ENCODE results near the gene TMEM225.
"Not testable (repeated sequence)": the region's sequence is repeated elsewhere in the genome, so short reads cannot be mapped to it uniquely, and the experiment has no call there.

TMEM225 gene

GRCh38 chr11:123885570-123885969, at the start of gene TMEM225:
Gene TMEM225, minus strand, starts transcription at chr11:123885670. Its CDS starts 245 bp downstream, at chr11:123885425.
- in situ Hi-C loops (cut with HindIII; ENCODE audit: low pct_ligation_motif_present, low pct_unique_long_range_greater_than_20kb, low sequenced_read_pairs) = no loop called here
- DNase-seq = no peak

- in situ Hi-C loops (cut with HindIII; ENCODE audit: low pct_ligation_motif_present, low pct_unique_long_range_greater_than_20kb, low sequenced_read_pairs) = no loop called here
- no peak for DNase-seq
These were observed 38.6 kb upstream of the TMEM225 start for GRCh38 chr11:123924027-123924426.

DNA sequence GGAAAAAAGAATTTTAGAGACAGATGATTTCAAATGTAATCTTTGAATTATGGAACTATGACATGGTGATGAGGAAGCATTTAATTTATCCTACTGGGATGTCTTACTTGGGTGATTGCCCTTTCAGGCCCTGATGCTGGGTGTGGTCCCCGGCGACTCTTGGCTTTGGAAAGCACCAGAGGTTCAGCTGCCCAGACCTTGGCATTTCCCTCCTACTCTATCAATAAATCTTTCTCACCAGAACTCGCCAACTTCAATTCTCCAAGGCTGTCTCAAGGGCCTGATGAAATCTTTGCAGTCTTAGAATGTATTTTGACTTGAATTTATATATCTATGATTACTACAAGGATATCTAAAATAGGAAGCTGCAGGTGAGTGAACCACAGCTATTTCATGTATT, 35.5 kb upstream of the TMEM225 start:
- DNase-seq = no peak
- in situ Hi-C loops (cut with HindIII; ENCODE audit: low pct_ligation_motif_present, low pct_unique_long_range_greater_than_20kb, low sequenced_read_pairs) = no loop called here

DNA sequence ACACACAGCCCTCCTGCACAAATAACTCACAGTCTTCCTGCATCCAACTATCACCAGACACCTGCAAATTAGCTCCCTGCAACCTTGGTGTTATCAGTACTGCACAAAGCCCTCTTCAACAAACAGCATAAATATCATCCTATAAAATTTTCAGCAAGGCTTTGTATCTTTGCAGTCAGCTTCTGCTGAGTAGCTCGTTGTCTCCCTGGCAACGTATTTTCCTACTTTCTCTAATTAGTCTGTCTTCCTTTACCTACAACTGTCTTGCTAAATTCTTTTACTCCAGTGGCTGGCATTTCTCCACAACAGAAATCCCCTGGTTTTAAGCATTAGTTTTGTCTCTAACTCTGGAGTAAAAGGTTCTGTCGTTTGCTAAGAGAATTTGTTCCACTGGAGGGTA, 20.4 kb upstream of the TMEM225 start:
- in situ Hi-C loops (cut with HindIII; ENCODE audit: low pct_ligation_motif_present, low pct_unique_long_range_greater_than_20kb, low sequenced_read_pairs) = no loop called here
- no peak for DNase-seq

DNA sequence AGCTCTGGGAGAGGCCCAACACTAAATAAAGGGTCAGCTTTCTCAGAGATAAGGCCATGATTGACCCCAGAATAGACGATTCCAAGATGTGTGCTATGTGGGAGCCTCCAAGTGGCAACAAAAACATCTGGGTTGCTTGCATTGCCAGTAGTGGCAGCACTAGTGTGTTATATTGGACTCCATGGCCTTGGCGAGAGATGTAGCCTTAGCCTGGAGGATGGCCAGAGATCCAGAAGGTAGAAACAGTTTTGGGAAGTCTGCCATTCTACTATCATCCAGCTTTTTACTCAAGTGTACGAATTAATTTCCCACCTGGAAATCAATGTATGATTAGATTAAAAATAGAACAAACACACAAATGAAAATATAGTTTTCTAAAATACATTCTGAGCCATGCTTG, 19.5 kb upstream of the TMEM225 start:
- no peak for DNase-seq
- in situ Hi-C loops (cut with HindIII; ENCODE audit: low pct_ligation_motif_present, low pct_unique_long_range_greater_than_20kb, low sequenced_read_pairs) = no loop called here

GRCh38 chr11:123903932-123904331, 18.5 kb upstream of the TMEM225 start:
- DNase-seq = no peak
- in situ Hi-C loops (cut with HindIII; ENCODE audit: low pct_ligation_motif_present, low pct_unique_long_range_greater_than_20kb, low sequenced_read_pairs) = no loop called here

DNA sequence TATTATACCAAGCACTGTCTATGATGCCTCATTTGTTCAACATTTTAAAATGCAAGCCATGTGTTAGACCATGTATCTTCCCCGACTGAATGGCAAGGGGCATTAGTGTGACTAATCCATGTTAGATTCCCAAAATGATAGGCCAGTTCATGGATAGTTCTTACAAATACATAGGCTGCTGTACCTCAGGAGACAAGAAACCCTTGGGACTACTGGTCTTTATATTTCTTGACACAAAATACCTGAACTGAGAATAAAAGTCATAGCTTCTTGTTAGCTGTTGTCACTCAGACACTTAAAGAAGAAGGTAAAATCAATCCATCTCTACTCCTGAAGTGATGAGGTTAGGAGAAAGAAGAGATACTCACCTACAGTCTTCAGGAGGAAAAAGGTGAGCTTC, 16.4 kb upstream of the TMEM225 start, which contains the start of gene OR8D4:
OR8D4 (plus strand) TSS at position 301 of the 400 bp plus-strand sequence. CDS start 4,265 bp downstream, outside the sequence.
- no peak for DNase-seq
- in situ Hi-C loops (cut with HindIII; ENCODE audit: low pct_ligation_motif_present, low pct_unique_long_range_greater_than_20kb, low sequenced_read_pairs) = no loop called here

DNA sequence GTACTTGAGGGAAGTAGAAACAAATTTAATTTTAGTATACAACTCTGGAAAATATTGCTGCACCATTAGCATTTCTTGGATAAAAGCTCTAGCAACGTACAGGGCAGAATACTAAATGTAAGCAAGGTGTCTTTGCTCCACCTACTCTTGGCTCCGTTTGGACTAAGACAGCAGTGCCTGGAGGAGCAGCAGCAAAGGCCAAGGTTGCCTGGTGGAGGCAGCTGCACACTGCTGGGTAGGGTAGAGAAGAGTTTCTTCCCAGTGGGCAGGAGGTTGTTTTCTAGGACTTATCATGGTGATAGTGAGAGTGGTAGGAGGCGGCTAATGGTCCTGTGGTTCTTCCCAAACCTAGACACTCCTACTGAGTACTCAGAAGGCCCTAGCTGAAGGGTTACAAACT, 14.3 kb upstream of the TMEM225 start:
- DNase-seq = no peak
- in situ Hi-C loops (cut with HindIII; ENCODE audit: low pct_ligation_motif_present, low pct_unique_long_range_greater_than_20kb, low sequenced_read_pairs) = no loop called here

DNA sequence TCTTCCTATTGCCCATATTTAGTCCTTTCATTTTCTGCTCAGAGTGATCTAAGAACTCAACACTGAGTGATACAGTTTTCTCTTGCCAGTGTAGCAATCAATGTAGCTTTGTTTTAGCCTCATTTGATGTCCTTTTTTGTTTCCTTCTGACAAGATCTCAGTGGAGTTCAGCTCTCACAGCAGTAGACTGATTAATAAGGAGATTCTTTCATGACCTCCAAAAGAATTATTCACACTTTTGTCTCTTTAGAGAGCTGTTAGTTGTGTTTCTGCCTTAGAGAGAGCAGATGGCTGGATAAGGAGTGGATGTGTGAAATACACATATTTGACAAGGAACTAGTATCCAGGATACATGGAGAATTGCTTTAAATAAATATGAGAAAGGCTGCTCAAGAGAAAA, 6.6 kb upstream of the TMEM225 start:
- in situ Hi-C loops (cut with HindIII; ENCODE audit: low pct_ligation_motif_present, low pct_unique_long_range_greater_than_20kb, low sequenced_read_pairs) = no loop called here
- no peak for DNase-seq

- DNase-seq = no peak
- in situ Hi-C loops (cut with HindIII; ENCODE audit: low pct_ligation_motif_present, low pct_unique_long_range_greater_than_20kb, low sequenced_read_pairs) = no loop called here
These were observed 4.6 kb downstream of the TMEM225 start for GRCh38 chr11:123880912-123881311.

- DNase-seq; in situ Hi-C loops (cut with HindIII; ENCODE audit: low pct_ligation_motif_present, low pct_unique_long_range_greater_than_20kb, low sequenced_read_pairs): not testable (repeated sequence)
These were observed 17.7 kb downstream of the TMEM225 start for GRCh38 chr11:123867795-123868194.

GRCh38 chr11:123865293-123865692, 20.2 kb downstream of the TMEM225 start:
- DNase-seq; in situ Hi-C loops (cut with HindIII; ENCODE audit: low pct_ligation_motif_present, low pct_unique_long_range_greater_than_20kb, low sequenced_read_pairs): not testable (repeated sequence)

GRCh38 chr11:123859731-123860130, 25.7 kb downstream of the TMEM225 start:
- in situ Hi-C loops (cut with HindIII; ENCODE audit: low pct_ligation_motif_present, low pct_unique_long_range_greater_than_20kb, low sequenced_read_pairs) = no loop called here
- no peak for DNase-seq

DNA sequence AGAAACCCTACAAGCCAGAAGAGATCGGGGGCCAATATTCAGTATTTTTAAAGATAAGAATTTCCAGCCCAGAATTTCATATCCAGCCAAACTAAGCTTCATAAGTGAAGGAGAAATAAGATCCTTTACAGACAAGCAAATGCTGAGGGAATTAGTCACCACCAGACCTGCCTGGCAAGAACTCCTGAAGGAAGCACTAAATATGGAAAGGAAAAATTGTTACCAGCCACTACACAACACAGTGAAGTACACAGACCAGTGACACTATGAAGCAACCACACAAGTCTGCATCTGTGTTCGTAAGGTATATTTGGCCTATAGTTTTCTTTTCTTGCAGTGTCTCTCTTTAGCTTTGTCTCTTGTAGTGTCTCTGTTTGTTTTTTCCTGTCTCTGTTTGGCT, 29.0 kb downstream of the TMEM225 start:
- in situ Hi-C loops (cut with HindIII; ENCODE audit: low pct_ligation_motif_present, low pct_unique_long_range_greater_than_20kb, low sequenced_read_pairs) = no loop called here

DNA sequence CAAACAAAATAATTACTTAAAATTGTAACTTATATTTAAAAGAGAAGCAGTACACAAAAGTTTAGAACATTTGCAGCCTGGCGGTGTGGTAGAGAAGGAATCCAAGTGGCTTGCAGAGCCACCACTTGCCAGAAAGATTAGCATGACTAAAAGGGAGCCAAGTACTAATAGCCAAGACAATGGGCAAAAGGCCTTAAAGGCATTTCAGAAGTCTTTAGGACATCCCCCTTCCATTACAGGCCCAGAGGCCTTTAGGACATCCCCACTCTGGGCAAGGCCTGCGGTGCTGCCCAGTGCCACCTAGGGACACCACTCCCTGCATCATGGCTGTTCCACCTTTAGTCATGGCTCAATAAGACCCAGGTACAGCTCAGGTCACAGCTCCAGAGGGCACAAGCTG, 32.4 kb downstream of the TMEM225 start:
- DNase-seq = no peak
- in situ Hi-C loops (cut with HindIII; ENCODE audit: low pct_ligation_motif_present, low pct_unique_long_range_greater_than_20kb, low sequenced_read_pairs) = no loop called here

More for the DNA sequence above, 29.0 kb downstream of the TMEM225 start:
- DNase-seq = no peak

- DNase-seq = no peak
- in situ Hi-C loops (cut with HindIII; ENCODE audit: low pct_ligation_motif_present, low pct_unique_long_range_greater_than_20kb, low sequenced_read_pairs) = no loop called here
These were observed 33.1 kb downstream of the TMEM225 start for GRCh38 chr11:123852321-123852720.

DNA sequence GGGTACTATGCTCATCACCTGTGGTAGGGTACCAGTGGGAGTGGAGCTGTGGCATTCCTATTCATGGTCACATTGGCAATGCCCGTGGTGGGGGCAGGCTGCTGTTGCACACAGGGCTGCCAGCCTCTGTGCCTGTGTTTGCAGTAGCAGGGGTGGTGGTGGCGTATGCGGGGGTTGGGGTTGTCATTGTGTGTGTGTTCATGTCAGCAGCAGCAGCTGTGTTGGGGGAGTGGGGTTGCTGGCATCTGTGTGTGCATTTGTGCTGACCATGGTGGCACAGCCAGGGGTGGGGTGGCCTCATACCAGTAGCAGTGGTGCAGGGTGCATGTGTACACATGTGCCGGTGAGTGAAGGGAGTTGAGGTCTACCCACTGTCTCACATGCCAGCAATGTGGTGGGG, 34.4 kb downstream of the TMEM225 start:
- in situ Hi-C loops (cut with HindIII; ENCODE audit: low pct_ligation_motif_present, low pct_unique_long_range_greater_than_20kb, low sequenced_read_pairs) = no loop called here

DNA sequence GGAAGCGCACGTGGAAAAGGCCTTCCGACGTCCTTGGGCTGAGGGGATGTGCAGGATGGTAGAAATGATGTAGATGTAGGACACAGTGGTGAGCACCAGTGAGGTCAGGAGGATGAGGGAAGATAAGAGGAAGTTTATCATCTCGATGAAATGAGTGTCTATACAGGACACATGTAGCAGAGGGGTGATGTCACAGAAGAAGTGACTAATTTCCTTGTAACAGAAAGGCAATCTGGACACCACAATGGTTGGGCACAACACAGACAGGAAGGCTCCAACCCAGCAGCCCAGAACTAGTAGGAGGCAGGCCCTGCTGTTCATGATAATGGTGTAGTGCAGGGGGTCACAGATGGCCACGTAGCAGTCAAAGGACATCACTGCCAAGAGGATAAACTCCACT, 44.3 kb downstream of the TMEM225 start:
- in situ Hi-C loops (cut with HindIII; ENCODE audit: low pct_ligation_motif_present, low pct_unique_long_range_greater_than_20kb, low sequenced_read_pairs) = no loop called here
- DNase-seq = no peak

More for the DNA sequence above, 34.4 kb downstream of the TMEM225 start:
- DNase-seq = no peak

- in situ Hi-C loops (cut with HindIII; ENCODE audit: low pct_ligation_motif_present, low pct_unique_long_range_greater_than_20kb, low sequenced_read_pairs) = no loop called here
- no peak for DNase-seq
These were observed 46.3 kb downstream of the TMEM225 start for GRCh38 chr11:123839131-123839530.

DNA sequence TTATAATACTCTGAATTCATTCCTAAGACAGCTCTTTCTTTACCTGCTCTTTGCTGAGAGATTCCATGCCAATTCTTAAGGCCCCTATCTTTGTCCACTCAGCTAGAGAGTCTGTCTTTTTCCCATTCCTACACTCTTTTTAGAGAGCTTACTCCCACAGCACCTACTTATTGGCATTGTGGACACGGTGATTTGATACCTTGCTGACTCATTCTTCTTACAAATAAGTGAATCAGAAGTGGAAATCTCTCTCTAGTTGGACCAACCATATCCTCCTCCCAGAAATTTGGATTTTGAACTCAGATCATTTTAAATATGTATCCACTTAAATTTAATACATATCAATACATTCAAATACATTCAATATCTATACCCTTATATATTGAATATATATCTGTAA, 46.8 kb downstream of the TMEM225 start:
- DNase-seq = no peak
- in situ Hi-C loops (cut with HindIII; ENCODE audit: low pct_ligation_motif_present, low pct_unique_long_range_greater_than_20kb, low sequenced_read_pairs) = no loop called here

DNA sequence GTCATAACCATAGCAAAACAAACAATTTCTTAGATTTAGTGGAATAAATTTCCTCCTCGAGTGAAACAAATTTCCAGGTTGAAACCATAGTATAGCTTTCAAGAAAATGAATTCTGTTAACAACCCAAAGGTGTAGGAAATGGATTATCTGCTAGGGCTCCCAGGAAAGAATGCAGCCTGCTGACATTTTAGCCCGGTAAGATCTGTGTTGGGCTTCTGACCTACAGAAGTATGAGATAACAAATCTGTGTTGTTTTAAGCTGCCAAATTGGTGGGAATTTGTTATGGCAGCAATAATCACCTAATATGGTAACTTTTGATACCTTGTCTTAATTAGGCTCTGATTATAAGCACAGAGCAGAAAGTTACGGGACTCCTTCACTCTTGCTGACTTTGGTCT, 47.3 kb downstream of the TMEM225 start:
- in situ Hi-C loops (cut with HindIII; ENCODE audit: low pct_ligation_motif_present, low pct_unique_long_range_greater_than_20kb, low sequenced_read_pairs) = no loop called here
- no peak for DNase-seq

All from ACHN (cell line).